ENCODE measurements around the gene MYO5B. TPM values are rescaled to one million over a fixed set of nuclear protein-coding genes. Genes with fewer than 3 reads are reported as not detected.

The MYO5B gene
- total RNA-seq, 2 experiments from 2014 or later, result not detected

- ChIA-PET POLR2A (no interaction called here), CTCF (ENCODE audit: unreplicated experiment) (no interaction called here)
- H3K79me2 ChIP-seq (ENCODE audit: insufficient read depth, low read depth, low read length), result no peaks in the 10 kb centered on the region
Observed at GRCh38 chr18:50057009-50057408, 137.9 kb downstream of the MYO5B start.

GRCh38 chr18:50056185-50056584, 138.8 kb downstream of the MYO5B start:
- Histone ChIP-seq H3K27ac (ENCODE audit: low read depth, low read length, poor library complexity, severe bottlenecking) (no peak overlapping the region), H4K20me1 (ENCODE audit: insufficient read depth, low read length) (no peaks in the 10 kb centered on the region), H3K9me2 (ENCODE audit: insufficient read depth, low read length) (no peaks in the 10 kb centered on the region), H2AFZ (ENCODE audit: low read length) (no peak overlapping the region), H3K4me3 (ENCODE audit: low read depth, low read length, poor library complexity, severe bottlenecking) (no peak overlapping the region), H3K36me3 (ENCODE audit: insufficient read depth, low read length) (no peaks in the 10 kb centered on the region), H3K4me2 (ENCODE audit: low read length) (no peak overlapping the region), H3K9me3 (ENCODE audit: low read length) (no peaks in the 10 kb centered on the region), H3K4me1 (ENCODE audit: insufficient read depth, low read length, poor library complexity, severe bottlenecking) (no peaks in the 10 kb centered on the region), H3K79me2 (ENCODE audit: insufficient read depth, low read depth, low read length) (no peaks in the 10 kb centered on the region)
- DNase-seq (ENCODE audit: low spot score), result no peak
- ChIA-PET POLR2A (interaction anchor here (0.7 kb wide), 1 partner anchor 459 kb away, joined by 6 read pairs; no protein-coding TSS in a partner anchor), CTCF (ENCODE audit: unreplicated experiment) (no interaction called here)
- intact Hi-C loops (cut with micrococcal nuclease; ENCODE audit: unreplicated experiment), result no loop called here
- no peak for TF ChIP-seq EZH2phosphoT487 (IDR thresholded peaks at IDR 0.05; ENCODE audit: borderline replicate concordance, low read depth, low read length)
- TF ChIP-seq CTCF (conservative IDR thresholded peaks at IDR 0.05; ENCODE audit: low read length), result no peak
- no TSS peak for BruUV-seq (replicated peaks)

More at GRCh38 chr18:50057009-50057408, 137.9 kb downstream of the MYO5B start:
- DNase-seq (ENCODE audit: low spot score), result no peak
- Histone ChIP-seq H2AFZ (ENCODE audit: low read length) (no peak overlapping the region), H3K9me2 (ENCODE audit: insufficient read depth, low read length) (no peaks in the 10 kb centered on the region), H3K27ac (ENCODE audit: low read depth, low read length, poor library complexity, severe bottlenecking) (no peak overlapping the region), H3K9me3 (ENCODE audit: low read length) (no peaks in the 10 kb centered on the region), H3K4me2 (ENCODE audit: low read length) (no peak overlapping the region), H3K4me1 (ENCODE audit: insufficient read depth, low read length, poor library complexity, severe bottlenecking) (no peaks in the 10 kb centered on the region), H3K36me3 (ENCODE audit: insufficient read depth, low read length) (no peaks in the 10 kb centered on the region), H4K20me1 (ENCODE audit: insufficient read depth, low read length) (no peaks in the 10 kb centered on the region), H3K4me3 (ENCODE audit: low read depth, low read length, poor library complexity, severe bottlenecking) (no peak overlapping the region)
- no TSS peak for BruUV-seq (replicated peaks)
- TF ChIP-seq CTCF (conservative IDR thresholded peaks at IDR 0.05; ENCODE audit: low read length) (no peak), EZH2phosphoT487 (IDR thresholded peaks at IDR 0.05; ENCODE audit: borderline replicate concordance, low read depth, low read length) (no peak)
- intact Hi-C loops (cut with micrococcal nuclease; ENCODE audit: unreplicated experiment), result no loop called here

- no peak overlapping the region for H3K4me3 ChIP-seq (ENCODE audit: low read depth, low read length, poor library complexity, severe bottlenecking)
- no peaks in the 10 kb centered on the region for H4K20me1 ChIP-seq (ENCODE audit: insufficient read depth, low read length)
- no peak for DNase-seq (ENCODE audit: low spot score)
- H3K27ac ChIP-seq (ENCODE audit: low read depth, low read length, poor library complexity, severe bottlenecking), result no peak overlapping the region
- H3K9me3 ChIP-seq (ENCODE audit: low read length), result no peaks in the 10 kb centered on the region
- POLR2A ChIA-PET, result no interaction called here
- no peaks in the 10 kb centered on the region for H3K4me1 ChIP-seq (ENCODE audit: insufficient read depth, low read length, poor library complexity, severe bottlenecking)
- no peak overlapping the region for H3K4me2 ChIP-seq (ENCODE audit: low read length)
- no peaks in the 10 kb centered on the region for H3K79me2 ChIP-seq (ENCODE audit: insufficient read depth, low read depth, low read length)
- no peaks in the 10 kb centered on the region for H3K9me2 ChIP-seq (ENCODE audit: insufficient read depth, low read length)
- BruUV-seq (replicated peaks), result no TSS peak
- TF ChIP-seq CTCF (conservative IDR thresholded peaks at IDR 0.05; ENCODE audit: low read length), result no peak
- no peak for TF ChIP-seq EZH2phosphoT487 (IDR thresholded peaks at IDR 0.05; ENCODE audit: borderline replicate concordance, low read depth, low read length)
- H3K36me3 ChIP-seq (ENCODE audit: insufficient read depth, low read length), result no peaks in the 10 kb centered on the region
- CTCF ChIA-PET (ENCODE audit: unreplicated experiment), result no interaction called here
- H2AFZ ChIP-seq (ENCODE audit: low read length), result no peak overlapping the region
- intact Hi-C loops (cut with micrococcal nuclease; ENCODE audit: unreplicated experiment), result no loop called here
Observed at GRCh38 chr18:50055488-50055887, 139.5 kb downstream of the MYO5B start.
